Spleen (tissue), 11 donors: ENCODE measurements around the gene DUS1L. TPM values are rescaled to one million over a fixed set of nuclear protein-coding genes. Genes with fewer than 3 reads are reported as not detected.

Experiments used
- DNase-seq: peaks from one replicate; pipeline ENCODE4 v3.0.0-alpha.2; 2020
- H3K27ac ChIP-seq, 8 donors: fragments of 200-600 bp; sonication (generic) in 7 of 8; 1 replicate in 4 of 8; 2 replicates in 4 of 8; pipeline versions ENCODE4 v1.5.0 to v1.8.0; 2016 to 2021; ENCODE audit warnings: inconsistent platforms in 4 of 8, mild to moderate bottlenecking in 4 of 8, moderate library complexity in 1 of 8
- H3K27me3 ChIP-seq, 7 donors: fragments of 200-600 bp; sonication (generic) in 6 of 7; replicated peaks in 1 of 7; 1 replicate in 4 of 7; 2 replicates in 3 of 7; pipeline versions ENCODE4 v1.5.0 to v1.8.0; 2016 to 2021; ENCODE audit warnings: inconsistent platforms in 3 of 7, mild to moderate bottlenecking in 1 of 7
- H3K36me3 ChIP-seq, 6 donors: fragments of 200-600 bp; sonication (generic) in 5 of 6; 1 replicate in 4 of 6; 2 replicates in 2 of 6; pipeline versions ENCODE4 v1.5.0 to v1.8.0; 2016 to 2021; ENCODE audit warnings: inconsistent platforms in 2 of 6
- H3K4me1 ChIP-seq, 6 donors: fragments of 200-600 bp; sonication (generic) in 5 of 6; 1 replicate in 3 of 6; 2 replicates in 3 of 6; pipeline versions ENCODE4 v1.5.0 to v1.8.0; 2016 to 2021; ENCODE audit warnings: inconsistent platforms in 3 of 6
- H3K4me3 ChIP-seq, 8 donors: fragments of 200-600 bp; sonication (generic) in 7 of 8; 1 replicate in 4 of 8; 2 replicates in 4 of 8; pipeline versions ENCODE4 v1.5.0 to v1.8.0; 2016 to 2021; ENCODE audit warnings: inconsistent platforms in 4 of 8, mild to moderate bottlenecking in 4 of 8, moderate library complexity in 2 of 8
- H3K9me3 ChIP-seq, 8 donors: fragments of 200-600 bp; sonication (generic) in 7 of 8; 1 replicate in 4 of 8; 2 replicates in 4 of 8; pipeline versions ENCODE4 v1.5.0 to v1.8.0; 2016 to 2021; ENCODE audit warnings: inconsistent platforms in 4 of 8
- CTCF ChIP-seq, 11 experiments: fragments of 200-600 bp in 7 of 11; fragments of 450-650 bp in 4 of 11; sonication (generic) in 4 of 11; IDR thresholded peaks in 8 of 11; conservative IDR thresholded peaks in 3 of 11; 1 replicate in 7 of 11; 2 replicates in 4 of 11; pipeline versions ENCODE4 v1.4.0 to v1.8.0; 2016 to 2021; ENCODE audit warnings: antibody characterized with exemption in 11 of 11, inconsistent platforms in 4 of 11, mild to moderate bottlenecking in 1 of 11
- POLR2A ChIP-seq, 3 donors: fragments of 450-650 bp; IDR thresholded peaks; one replicate each; pipeline ENCODE4 v1.5.1; 2017; ENCODE audit warnings: antibody characterized with exemption in 3 of 3, mild to moderate bottlenecking in 1 of 3
- POLR2AphosphoS5 ChIP-seq, 3 donors: sonication (generic); formaldehyde crosslinking; IDR thresholded peaks; one replicate each; pipeline ENCODE4 v1.5.1; 2017; ENCODE audit warnings: antibody characterized with exemption in 3 of 3
- WGBS, 5 donors: extraction: QIAGEN DNeasy Blood & Tissue Kit in 3 of 5; methylation state at CpG; one replicate each; pipeline versions ENCODE4 v1.1.5 to v1.1.7; 2013 to 2018; 5-methylcytosine and 5-hydroxymethylcytosine counted together
- intact Hi-C: fragments of 100-400 bp; cut with DNase I; formaldehyde crosslinking; loops from one replicate; pipeline ENCODE4 v1.15.0; 2023; ENCODE audit warnings: low total_unique reads
- polyA plus RNA-seq, 3 donors: library from polyadenylated mRNA; stranded (reverse); fragments of 200-250 nt; gene quantifications; one replicate each; pipeline ENCODE4 v1.2.1, GENCODE V29; 2013
- total RNA-seq, 7 donors: library from RNA; depleted of rRNA in 3 of 7; stranded (reverse); fragments of >200 nt in 3 of 7; fragmentation: NEBNext Ultra II Directional in 4 of 7; extraction: Animal tissue kit (Norgen Biotek cat#: 25700) in 4 of 7; gene quantifications; one replicate each; pipeline versions ENCODE4 v1.1.0 to v1.2.1, GENCODE V29; 2016 to 2021
- donor health status: healthy with polysubstance abuse.
- donor health status: DM: no; HTN: no; CAD: no; lungs with moderate emphysema.
- donor health status: DM: no; HTN: no; CAD: no.
- donor health status: Bipolar disorder and iron deficiency.
- donor health status: healthy.
- donor health status: DM: no; HTN: no; CAD: no.
- donor health status: DM: yes; HTN: yes; CAD: no.

The DUS1L gene
- total and polyA plus RNA-seq, 10 donors = 76.4 to 174 (median 103) TPM

GRCh38 chr17:82028246-82028645 is 37.4 kb downstream of the DUS1L start:
- Histone ChIP-seq H3K9me3 (no peaks in the 10 kb centered on the region), H3K36me3 (peaks cover 0 to 40% (median 3%) of the 10 kb centered on the region in 6 donors), H3K4me3 (no peak overlapping the region), H3K27me3 (peaks cover 0 to 24% (median 7%) of the 10 kb centered on the region in 7 donors), H3K4me1 (peaks cover 18 to 49% (median 36%) of the 10 kb centered on the region in 6 donors), H3K27ac (no peak overlapping the region)
- WGBS, 5 donors = 96 to 99% (median 98%) methylated on average over 5 to 13 of the region's 13 CpGs
- no peak for DNase-seq
- intact Hi-C loops = no loop called here
- TF ChIP-seq POLR2A (IDR thresholded peaks at IDR 0.05) (no peak), CTCF (IDR thresholded peaks at IDR 0.05 in 8 of 11, conservative IDR thresholded peaks at IDR 0.05 in 3 of 11) (no peak), POLR2AphosphoS5 (IDR thresholded peaks at IDR 0.05) (no peak)

GRCh38 chr17:82025401-82026107 is 40.0 kb downstream of the DUS1L start:
- intact Hi-C loops = no loop called here
- no peak for DNase-seq
- 93 to 96% (median 95%) methylated on average over 23 to 25 of the region's 25 CpGs for WGBS, 5 donors
- peaks cover 32 to 55% (median 41%) of the 10 kb centered on the region in 6 donors for H3K4me1 ChIP-seq
- peaks cover 0 to 40% (median 3%) of the 10 kb centered on the region in 6 donors for H3K36me3 ChIP-seq
- H3K27ac ChIP-seq = no peak overlapping the region
- no peak overlapping the region for H3K4me3 ChIP-seq
- peaks cover 0 to 7% (median 0%) of the 10 kb centered on the region in 7 donors for H3K27me3 ChIP-seq
- no peaks in the 10 kb centered on the region for H3K9me3 ChIP-seq
- no peak for TF ChIP-seq POLR2AphosphoS5 (IDR thresholded peaks at IDR 0.05)
- no peak for TF ChIP-seq CTCF (IDR thresholded peaks at IDR 0.05 in 8 of 11, conservative IDR thresholded peaks at IDR 0.05 in 3 of 11)
- TF ChIP-seq POLR2A (IDR thresholded peaks at IDR 0.05) = no peak

- DNase-seq = no peak
- no peak for TF ChIP-seq CTCF (IDR thresholded peaks at IDR 0.05 in 8 of 11, conservative IDR thresholded peaks at IDR 0.05 in 3 of 11)
- TF ChIP-seq POLR2AphosphoS5 (IDR thresholded peaks at IDR 0.05) = no peak
- TF ChIP-seq POLR2A (IDR thresholded peaks at IDR 0.05) = no peak
- H3K9me3 ChIP-seq = no peaks in the 10 kb centered on the region
- no peak overlapping the region for H3K27ac ChIP-seq
- H3K36me3 ChIP-seq = peaks cover 0 to 40% (median 3%) of the 10 kb centered on the region in 6 donors
- peaks cover 0 to 2% (median 0%) of the 10 kb centered on the region in 7 donors for H3K27me3 ChIP-seq
- WGBS, 5 donors = 94 to 98% (median 95%) methylated on average over 14 to 17 of the region's 17 CpGs
- peak overlapping the region in 1 of 8 donors; percentile 99 for H3K4me3 ChIP-seq
- peaks cover 25 to 55% (median 36%) of the 10 kb centered on the region in 6 donors for H3K4me1 ChIP-seq
- intact Hi-C loops = loop anchor here (5.0 kb wide), 1 partner anchor 68 kb away; no protein-coding TSS in a partner anchor
Measured at GRCh38 chr17:82024859-82025258, 40.7 kb downstream of the DUS1L start.
